A549 (cell line): ENCODE data around the gene MAML3. TPM values are rescaled to one million over a fixed set of nuclear protein-coding genes. Genes with fewer than 3 reads are reported as not detected.

Experiments
- ATAC-seq, 2 experiments: fragments of 200-7000 bp in 1 of 2; fragments of >200 bp in 1 of 2; cut with Nextera tagmentation in 1 of 2; cut with Tn5 transposase in 1 of 2; 3 replicates each; pipeline versions ENCODE4 v1.8.0 to v1.9.1; 2018 to 2020; ENCODE audit warnings: mild to moderate bottlenecking in 1 of 2, moderate library complexity in 1 of 2
- CTCF ChIA-PET: fragments of 300-600 bp; sonication (Branson Sonifier 250); formaldehyde crosslinking; extraction: SDS; loops from one replicate; lab custom pipeline; 2021; ENCODE audit warnings: antibody characterized with exemption, inconsistent platforms; lab: Yijun Ruan, JAX
- POLR2A ChIA-PET: fragments of 350-600 bp; formaldehyde crosslinking; extraction: SDS; loops from one replicate; lab custom pipeline; 2021; ENCODE audit warnings: antibody characterized with exemption, inconsistent platforms; lab: Yijun Ruan, JAX
- DNase-seq, 2 experiments: peaks; one replicate each; pipeline versions ENCODE4 v3.0.0 to v3.0.0-alpha.2; 2011 to 2016; ENCODE audit warnings: low read depth in 1 of 2, low spot score in 1 of 2
- FAIRE-seq: peaks from 2 replicates; lab custom pipeline; 2011; peaks lifted over from hg19 to GRCh38; lab: Jason Lieb, UNC
- H3K27ac ChIP-seq, 2 experiments: fragments of >200 bp; sonication (Bioruptor Twin); formaldehyde crosslinking; 3 replicates each; pipeline ENCODE4 v1.5.1; 2016 to 2017
- H3K4me1 ChIP-seq: fragments of >200 bp; sonication (Bioruptor Twin); formaldehyde crosslinking; 3 replicates; pipeline ENCODE4 v1.6.1; 2016
- H3K4me2 ChIP-seq: fragments of >200 bp; sonication (Bioruptor Twin); formaldehyde crosslinking; 3 replicates; pipeline ENCODE4 v1.6.1; 2016
- H3K4me3 ChIP-seq: fragments of >200 bp; sonication (Bioruptor Twin); formaldehyde crosslinking; 3 replicates; pipeline ENCODE4 v1.5.1; 2016
- H3K9me3 ChIP-seq: fragments of >200 bp; sonication (Bioruptor Twin); formaldehyde crosslinking; 3 replicates; pipeline ENCODE4 v1.6.1; 2016
- BCL3 ChIP-seq: fragments of >200 bp; sonication (Bioruptor Twin); formaldehyde crosslinking; IDR thresholded peaks from 3 replicates; pipeline ENCODE4 v1.6.1; 2016
- CBX2 ChIP-seq: fragments of 200-600 bp; sonication (generic); IDR thresholded peaks from 2 replicates; pipeline ENCODE4 v1.6.1; 2016; ENCODE audit warnings: low read depth, mild to moderate bottlenecking, borderline replicate concordance
- CEBPB ChIP-seq, 2 experiments: fragments of >200 bp in 1 of 2; sonication (Bioruptor Twin) in 1 of 2; formaldehyde crosslinking in 1 of 2; IDR thresholded peaks; 2 replicates each; pipeline ENCODE4 v1.6.1; 2012 to 2016
- CHD2 ChIP-seq: fragments of 150-350 bp; IDR thresholded peaks from 2 replicates; pipeline ENCODE4 v1.6.1; 2014; ENCODE audit warnings: low read length; ENCODE audit not compliant: partially characterized antibody
- EHMT2 ChIP-seq: fragments of 200-600 bp; sonication (generic); IDR thresholded peaks from 2 replicates; pipeline ENCODE4 v1.6.1; 2016; ENCODE audit warnings: antibody characterized with exemption, low read depth, mild to moderate bottlenecking, moderate library complexity
- FOXS1 ChIP-seq: fragments of 250-450 bp; sonication (Bioruptor Pico); IDR thresholded peaks from 2 replicates; pipeline ENCODE4 v1.5.0; 2020; ENCODE audit warnings: mild to moderate bottlenecking, moderate library complexity
- HES2 ChIP-seq: fragments of >200 bp; sonication (Bioruptor Twin); formaldehyde crosslinking; IDR thresholded peaks from 2 replicates; pipeline ENCODE4 v1.6.1; 2016
- HEYL ChIP-seq: fragments of 250-450 bp; sonication (Bioruptor Pico); IDR thresholded peaks from 2 replicates; pipeline ENCODE4 v1.8.0; 2021; ENCODE audit warnings: mild to moderate bottlenecking, moderate library complexity
- HMGXB4 ChIP-seq: fragments of 250-450 bp; sonication (Bioruptor Pico); IDR thresholded peaks from 2 replicates; pipeline ENCODE4 v1.5.0; 2021; ENCODE audit warnings: mild to moderate bottlenecking, moderate library complexity, borderline replicate concordance
- HOXA7 ChIP-seq: fragments of 250-450 bp; sonication (Bioruptor Pico); IDR thresholded peaks from 2 replicates; pipeline ENCODE4 v1.5.0; 2020; ENCODE audit warnings: mild to moderate bottlenecking, moderate library complexity
- HOXB13 ChIP-seq: fragments of 250-450 bp; sonication (Bioruptor Pico); IDR thresholded peaks from 2 replicates; pipeline ENCODE4 v1.5.0; 2020; ENCODE audit warnings: low read depth, mild to moderate bottlenecking, moderate library complexity
- HOXB5 ChIP-seq: fragments of 250-450 bp; sonication (Bioruptor Pico); IDR thresholded peaks from 2 replicates; pipeline ENCODE4 v1.5.0; 2020; ENCODE audit warnings: mild to moderate bottlenecking, moderate library complexity
- KDM1A ChIP-seq: fragments of 200-600 bp; sonication (generic); IDR thresholded peaks from 2 replicates; pipeline ENCODE4 v1.6.1; 2016; ENCODE audit warnings: low read depth, mild to moderate bottlenecking
- KDM5A ChIP-seq: fragments of 200-600 bp; sonication (generic); IDR thresholded peaks from 2 replicates; pipeline ENCODE4 v1.6.1; 2016; ENCODE audit warnings: antibody characterized with exemption, mild to moderate bottlenecking
- MAFK ChIP-seq: fragments of 450-650 bp; IDR thresholded peaks from 2 replicates; pipeline ENCODE4 v1.6.1; 2014; ENCODE audit not compliant: partially characterized antibody
- MAZ ChIP-seq: fragments of 150-350 bp; IDR thresholded peaks from 2 replicates; pipeline ENCODE4 v1.6.1; 2014; ENCODE audit warnings: antibody characterized with exemption, low read depth, low read length, borderline replicate concordance
- MYC ChIP-seq: IDR thresholded peaks from 2 replicates; pipeline ENCODE4 v1.6.1; 2012; ENCODE audit warnings: mild to moderate bottlenecking, inconsistent platforms, low read length, improper control_type of control experiment, borderline replicate concordance
- NPAS2 ChIP-seq: fragments of 250-450 bp; sonication (Bioruptor Pico); IDR thresholded peaks from 2 replicates; pipeline ENCODE4 v1.8.0; 2022; ENCODE audit warnings: mild to moderate bottlenecking, moderate library complexity, borderline replicate concordance
- NR3C1 ChIP-seq: fragments of >200 bp; sonication (Bioruptor Twin); formaldehyde crosslinking; IDR thresholded peaks from 3 replicates; pipeline ENCODE4 v1.6.1; 2017
- POLR2A ChIP-seq: IDR thresholded peaks from 2 replicates; pipeline ENCODE4 v1.6.1; 2012; ENCODE audit warnings: mild to moderate bottlenecking, low read length
- POLR2AphosphoS2 ChIP-seq: conservative IDR thresholded peaks from 2 replicates; pipeline ENCODE4 v1.6.1; 2012; ENCODE audit warnings: low read length, improper control_type of control experiment, inconsistent platforms
- RAD21 ChIP-seq, 2 experiments: fragments of >200 bp in 1 of 2; sonication (Bioruptor Twin) in 1 of 2; formaldehyde crosslinking in 1 of 2; IDR thresholded peaks in 1 of 2; conservative IDR thresholded peaks in 1 of 2; 2 replicates in 1 of 2; 3 replicates in 1 of 2; pipeline ENCODE4 v1.6.1; 2012 to 2018; ENCODE audit warnings: inconsistent platforms in 1 of 2
- TFCP2L1 ChIP-seq: fragments of 250-450 bp; sonication (Bioruptor Pico); IDR thresholded peaks from 2 replicates; pipeline ENCODE4 v1.5.0; 2021; ENCODE audit warnings: mild to moderate bottlenecking
- ZC3H11A ChIP-seq: fragments of 450-650 bp; IDR thresholded peaks from 2 replicates; pipeline ENCODE4 v1.6.1; 2014; ENCODE audit warnings: antibody characterized with exemption, mild to moderate bottlenecking
- ZFP36 ChIP-seq: fragments of 450-650 bp; IDR thresholded peaks from 2 replicates; pipeline ENCODE4 v1.6.1; 2014; ENCODE audit warnings: borderline replicate concordance; ENCODE audit not compliant: partially characterized antibody
- ZNF302 ChIP-seq: fragments of 250-450 bp; sonication (Bioruptor Pico); IDR thresholded peaks from 2 replicates; pipeline ENCODE4 v1.9.0; 2021; ENCODE audit warnings: inconsistent platforms, mild to moderate bottlenecking, moderate library complexity
- ZSCAN20 ChIP-seq: fragments of 250-450 bp; sonication (Bioruptor Pico); IDR thresholded peaks from 2 replicates; pipeline ENCODE4 v1.8.0; 2022; ENCODE audit warnings: mild to moderate bottlenecking, moderate library complexity
- WGBS: methylation state at CpG from one replicate; pipeline ENCODE4 v1.1.6; 2017; ENCODE audit errors: missing lambda C conversion rate; 5-methylcytosine and 5-hydroxymethylcytosine counted together
- polyA plus RNA-seq, 4 experiments: library from polyadenylated mRNA; depleted of rRNA in 3 of 4; stranded (reverse); fragments of >200 nt; fragmentation: RNase III in 1 of 4; extraction: RNeasy Plus Mini Kit Qiagen cat#74134 plus additional on column Dnase treatment in 1 of 4; gene quantifications; 2 replicates in 3 of 4; 3 replicates in 1 of 4; pipeline ENCODE4 v1.2.3, GENCODE V29; 2011 to 2017
- TF ChIP-seq, protein P1 (sequence below): fragments of 450-650 bp; IDR thresholded peaks from 2 replicates; pipeline ENCODE4 v1.6.1; 2014; ENCODE audit warnings: antibody characterized with exemption
- TF ChIP-seq, protein P2 (sequence below): IDR thresholded peaks from 2 replicates; pipeline ENCODE4 v1.6.1; 2012
- TF ChIP-seq, protein P3 (sequence below): fragments of 250-450 bp; sonication (Bioruptor Pico); IDR thresholded peaks from 2 replicates; pipeline ENCODE4 v1.5.0; 2020; ENCODE audit warnings: low read depth, mild to moderate bottlenecking, moderate library complexity

Gene MAML3
- polyA plus RNA-seq, 2 of the 4 experiments (the other 2 are of a cell fraction), result 9.0 to 22.2 TPM

GRCh38 chr4:140004549-140004895 is 149.5 kb downstream of the MAML3 start (continued):
- TF ChIP-seq MAZ (no peak), HES2 (no peak), EHMT2 (no peak), ZC3H11A (no peak), HOXB13 (CRISPR knock-in tag) (no peak), MYC (no peak), MAFK (no peak)

DNA sequence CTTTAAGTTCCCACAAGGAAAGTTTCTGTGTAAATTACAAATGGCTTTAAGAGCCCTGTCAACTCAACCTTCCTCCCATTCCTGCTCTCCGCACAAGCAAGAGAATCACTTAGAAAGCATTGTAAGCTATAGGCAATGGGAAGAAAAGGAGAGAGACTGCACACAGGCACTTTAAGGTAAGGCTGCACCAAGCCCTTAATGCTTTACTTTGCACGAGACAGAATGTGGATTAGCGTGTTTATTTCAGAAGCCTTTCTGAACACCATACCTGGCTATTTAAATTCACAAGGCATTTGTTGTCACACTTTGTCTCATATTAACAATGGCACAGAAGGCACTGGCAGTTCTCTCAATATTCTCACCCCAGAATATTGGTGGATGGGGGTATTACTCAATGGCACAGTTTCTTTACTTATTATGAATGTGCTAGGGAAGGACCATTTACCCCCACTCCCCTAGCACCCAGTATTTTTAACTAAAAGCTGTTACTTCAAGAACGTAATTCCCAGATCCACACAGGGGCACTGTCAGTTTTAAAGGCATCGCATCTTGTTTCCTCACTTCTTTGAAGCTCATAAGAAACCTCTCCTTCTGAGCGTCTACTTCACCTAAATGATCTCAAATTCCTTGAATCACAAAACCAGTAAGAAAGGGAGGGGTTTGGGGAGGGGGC is 150.0 kb downstream of the MAML3 start:
- ATAC-seq (no peak), FAIRE-seq (no peak), DNase-seq (no peak)
- Histone ChIP-seq H3K4me2 (no peak overlapping the region), H3K4me1 (peaks cover 23% of the 10 kb centered on the region; the same call in 2 of the 3 replicates), H3K9me3 (no peaks in the 10 kb centered on the region), H3K4me3 (no peak overlapping the region), H3K27ac (0 out of 6 replicates have a peak overlapping the region, but pooled peaks of 1 of the 2 experiments have one; percentile 15)
- CTCF ChIA-PET, result interaction anchor here (1.0 kb wide), 1 partner anchor 347 kb away, joined by 3 read pairs; no protein-coding TSS in a partner anchor
- POLR2A ChIA-PET, result no interaction called here
- TF ChIP-seq, protein P1, sequence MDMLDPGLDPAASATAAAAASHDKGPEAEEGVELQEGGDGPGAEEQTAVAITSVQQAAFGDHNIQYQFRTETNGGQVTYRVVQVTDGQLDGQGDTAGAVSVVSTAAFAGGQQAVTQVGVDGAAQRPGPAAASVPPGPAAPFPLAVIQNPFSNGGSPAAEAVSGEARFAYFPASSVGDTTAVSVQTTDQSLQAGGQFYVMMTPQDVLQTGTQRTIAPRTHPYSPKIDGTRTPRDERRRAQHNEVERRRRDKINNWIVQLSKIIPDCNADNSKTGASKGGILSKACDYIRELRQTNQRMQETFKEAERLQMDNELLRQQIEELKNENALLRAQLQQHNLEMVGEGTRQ, result no peak
- TF ChIP-seq MAZ, result no peak
- no peak for TF ChIP-seq HOXA7 (CRISPR knock-in tag)
- no peak for TF ChIP-seq POLR2A
- TF ChIP-seq EHMT2, result no peak
- TF ChIP-seq MYC, result no peak
- TF ChIP-seq, protein P2, sequence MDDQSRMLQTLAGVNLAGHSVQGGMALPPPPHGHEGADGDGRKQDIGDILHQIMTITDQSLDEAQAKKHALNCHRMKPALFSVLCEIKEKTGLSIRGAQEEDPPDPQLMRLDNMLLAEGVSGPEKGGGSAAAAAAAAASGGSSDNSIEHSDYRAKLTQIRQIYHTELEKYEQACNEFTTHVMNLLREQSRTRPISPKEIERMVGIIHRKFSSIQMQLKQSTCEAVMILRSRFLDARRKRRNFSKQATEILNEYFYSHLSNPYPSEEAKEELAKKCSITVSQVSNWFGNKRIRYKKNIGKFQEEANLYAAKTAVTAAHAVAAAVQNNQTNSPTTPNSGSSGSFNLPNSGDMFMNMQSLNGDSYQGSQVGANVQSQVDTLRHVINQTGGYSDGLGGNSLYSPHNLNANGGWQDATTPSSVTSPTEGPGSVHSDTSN, result no peak
- no peak for TF ChIP-seq HOXB13 (CRISPR knock-in tag)
- TF ChIP-seq KDM1A, result no peak
- TF ChIP-seq NPAS2 (CRISPR knock-in tag), result no peak
- no peak for TF ChIP-seq CHD2
- TF ChIP-seq HMGXB4 (CRISPR knock-in tag), result no peak
- TF ChIP-seq CBX2, result no peak
- no peak for TF ChIP-seq ZSCAN20 (CRISPR knock-in tag)
- no peak for TF ChIP-seq HEYL (CRISPR knock-in tag)
- TF ChIP-seq HES2, result no peak
- TF ChIP-seq ZNF302 (CRISPR knock-in tag), result no peak
- 85% methylated on average over 6 of the region's 6 CpGs for WGBS

- Histone ChIP-seq H3K9me3 (no peaks in the 10 kb centered on the region), H3K27ac (no peak overlapping the region), H3K4me3 (no peak overlapping the region), H3K4me1 (peaks cover 13% of the 10 kb centered on the region; the same call in 2 of the 3 replicates), H3K4me2 (no peak overlapping the region)
- DNase-seq (no peak), ATAC-seq (no peak), FAIRE-seq (no peak)
- 78% methylated on average over 1 of the region's 1 CpG for WGBS
- ChIA-PET CTCF (interaction anchor here (0.6 to 1.2 kb wide), 3 partner anchors 13 to 349 kb away, joined by 3 to 4 read pairs (median 3); no protein-coding TSS in a partner anchor), POLR2A (no interaction called here)
- TF ChIP-seq TFCP2L1 (CRISPR knock-in tag), result no peak
- TF ChIP-seq KDM5A, result no peak
- no peak for TF ChIP-seq POLR2AphosphoS2
- no peak for TF ChIP-seq FOXS1 (CRISPR knock-in tag)
- TF ChIP-seq, protein P3, sequence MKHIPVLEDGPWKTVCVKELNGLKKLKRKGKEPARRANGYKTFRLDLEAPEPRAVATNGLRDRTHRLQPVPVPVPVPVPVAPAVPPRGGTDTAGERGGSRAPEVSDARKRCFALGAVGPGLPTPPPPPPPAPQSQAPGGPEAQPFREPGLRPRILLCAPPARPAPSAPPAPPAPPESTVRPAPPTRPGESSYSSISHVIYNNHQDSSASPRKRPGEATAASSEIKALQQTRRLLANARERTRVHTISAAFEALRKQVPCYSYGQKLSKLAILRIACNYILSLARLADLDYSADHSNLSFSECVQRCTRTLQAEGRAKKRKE (CRISPR knock-in tag), result no peak
- no peak for TF ChIP-seq NR3C1
- TF ChIP-seq NPAS2 (CRISPR knock-in tag), result no peak
- no peak for TF ChIP-seq BCL3
- no peak for TF ChIP-seq ZFP36
- no peak for TF ChIP-seq RAD21 (conservative IDR thresholded peaks at IDR 0.05 in 1 of 2, IDR thresholded peaks at IDR 0.05 in 1 of 2)
- no peak for TF ChIP-seq CEBPB (IDR thresholded peaks at IDR 0.05)
- no peak for TF ChIP-seq HOXB5 (CRISPR knock-in tag)
- no peak for TF ChIP-seq CBX2
These were observed 153.8 kb downstream of the MAML3 start for GRCh38 chr4:140000232-140000631.
